Measurements from ENCODE around the gene ATP2B1. TPM values are rescaled to one million over a fixed set of nuclear protein-coding genes. Genes with fewer than 3 reads are reported as not detected.

ATP2B1 gene
- total and polyA plus RNA-seq, 2 of the 13 experiments (the other 11 are each of a cell fraction or from before 2014, with no cell fraction given) = 12.1 to 60.2 TPM

DNA sequence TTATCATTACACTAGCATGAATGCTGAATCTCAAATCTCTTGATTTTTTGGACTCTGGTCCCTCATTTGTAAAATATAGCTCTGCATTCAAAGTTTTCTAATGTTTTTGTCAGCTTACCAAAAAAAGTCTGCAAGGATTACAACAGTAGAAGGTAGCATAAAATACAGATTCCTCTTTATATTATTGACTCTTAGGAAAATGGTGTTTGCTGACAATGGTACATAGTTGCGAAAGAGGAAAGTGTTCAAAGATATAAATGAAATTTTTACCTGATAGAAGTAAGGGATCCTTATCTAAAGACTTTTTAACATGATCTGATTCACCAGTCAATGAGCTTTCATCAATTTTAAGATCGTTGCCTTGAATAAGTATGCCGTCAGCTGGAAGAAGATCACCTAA, 74.1 kb downstream of the ATP2B1 start (continued):
- TF ChIP-seq, protein P1, sequence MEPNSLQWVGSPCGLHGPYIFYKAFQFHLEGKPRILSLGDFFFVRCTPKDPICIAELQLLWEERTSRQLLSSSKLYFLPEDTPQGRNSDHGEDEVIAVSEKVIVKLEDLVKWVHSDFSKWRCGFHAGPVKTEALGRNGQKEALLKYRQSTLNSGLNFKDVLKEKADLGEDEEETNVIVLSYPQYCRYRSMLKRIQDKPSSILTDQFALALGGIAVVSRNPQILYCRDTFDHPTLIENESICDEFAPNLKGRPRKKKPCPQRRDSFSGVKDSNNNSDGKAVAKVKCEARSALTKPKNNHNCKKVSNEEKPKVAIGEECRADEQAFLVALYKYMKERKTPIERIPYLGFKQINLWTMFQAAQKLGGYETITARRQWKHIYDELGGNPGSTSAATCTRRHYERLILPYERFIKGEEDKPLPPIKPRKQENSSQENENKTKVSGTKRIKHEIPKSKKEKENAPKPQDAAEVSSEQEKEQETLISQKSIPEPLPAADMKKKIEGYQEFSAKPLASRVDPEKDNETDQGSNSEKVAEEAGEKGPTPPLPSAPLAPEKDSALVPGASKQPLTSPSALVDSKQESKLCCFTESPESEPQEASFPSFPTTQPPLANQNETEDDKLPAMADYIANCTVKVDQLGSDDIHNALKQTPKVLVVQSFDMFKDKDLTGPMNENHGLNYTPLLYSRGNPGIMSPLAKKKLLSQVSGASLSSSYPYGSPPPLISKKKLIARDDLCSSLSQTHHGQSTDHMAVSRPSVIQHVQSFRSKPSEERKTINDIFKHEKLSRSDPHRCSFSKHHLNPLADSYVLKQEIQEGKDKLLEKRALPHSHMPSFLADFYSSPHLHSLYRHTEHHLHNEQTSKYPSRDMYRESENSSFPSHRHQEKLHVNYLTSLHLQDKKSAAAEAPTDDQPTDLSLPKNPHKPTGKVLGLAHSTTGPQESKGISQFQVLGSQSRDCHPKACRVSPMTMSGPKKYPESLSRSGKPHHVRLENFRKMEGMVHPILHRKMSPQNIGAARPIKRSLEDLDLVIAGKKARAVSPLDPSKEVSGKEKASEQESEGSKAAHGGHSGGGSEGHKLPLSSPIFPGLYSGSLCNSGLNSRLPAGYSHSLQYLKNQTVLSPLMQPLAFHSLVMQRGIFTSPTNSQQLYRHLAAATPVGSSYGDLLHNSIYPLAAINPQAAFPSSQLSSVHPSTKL (CRISPR knock-in tag; IDR thresholded peaks at IDR 0.05) = peak; percentile 48; the same call in 1 of the 2 replicates
- TF ChIP-seq HNF4A (CRISPR knock-in tag; IDR thresholded peaks at IDR 0.05) = peak; percentile 21; the same call in 1 of the 2 replicates
- TF ChIP-seq, protein P2, sequence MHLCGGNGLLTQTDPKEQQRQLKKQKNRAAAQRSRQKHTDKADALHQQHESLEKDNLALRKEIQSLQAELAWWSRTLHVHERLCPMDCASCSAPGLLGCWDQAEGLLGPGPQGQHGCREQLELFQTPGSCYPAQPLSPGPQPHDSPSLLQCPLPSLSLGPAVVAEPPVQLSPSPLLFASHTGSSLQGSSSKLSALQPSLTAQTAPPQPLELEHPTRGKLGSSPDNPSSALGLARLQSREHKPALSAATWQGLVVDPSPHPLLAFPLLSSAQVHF (CRISPR knock-in tag; IDR thresholded peaks at IDR 0.05) = no peak
- TF ChIP-seq ATF7-NPFF (CRISPR knock-in tag; IDR thresholded peaks at IDR 0.05; ENCODE audit: low read depth) = no peak
- no peak for TF ChIP-seq SOX13 (IDR thresholded peaks at IDR 0.05)
- 0 out of 4 replicates have a peak, but pooled peaks of 1 of the 2 experiments have one; percentile 17 for TF ChIP-seq SOX13 (CRISPR knock-in tag; conservative IDR thresholded peaks at IDR 0.05 in 1 of 2, IDR thresholded peaks at IDR 0.05 in 1 of 2)
- peak; percentile 61 for TF ChIP-seq CEBPB (IDR thresholded peaks at IDR 0.05; ENCODE audit: borderline replicate concordance, low read depth, low read length)
- TF ChIP-seq GATAD2A (CRISPR knock-in tag; IDR thresholded peaks at IDR 0.05) = peak; percentile 29; the same call in 1 of the 2 replicates
- TF ChIP-seq HDAC2 (CRISPR knock-in tag; IDR thresholded peaks at IDR 0.05) = no peak
- TF ChIP-seq ZSCAN9 (CRISPR knock-in tag; IDR thresholded peaks at IDR 0.05; ENCODE audit: borderline replicate concordance) = 0 out of 2 replicates have a peak, but pooled peaks have one; percentile 13
- TF ChIP-seq ZNF790 (CRISPR knock-in tag; IDR thresholded peaks at IDR 0.05; ENCODE audit: borderline replicate concordance) = no peak
- TF ChIP-seq, protein P3, sequence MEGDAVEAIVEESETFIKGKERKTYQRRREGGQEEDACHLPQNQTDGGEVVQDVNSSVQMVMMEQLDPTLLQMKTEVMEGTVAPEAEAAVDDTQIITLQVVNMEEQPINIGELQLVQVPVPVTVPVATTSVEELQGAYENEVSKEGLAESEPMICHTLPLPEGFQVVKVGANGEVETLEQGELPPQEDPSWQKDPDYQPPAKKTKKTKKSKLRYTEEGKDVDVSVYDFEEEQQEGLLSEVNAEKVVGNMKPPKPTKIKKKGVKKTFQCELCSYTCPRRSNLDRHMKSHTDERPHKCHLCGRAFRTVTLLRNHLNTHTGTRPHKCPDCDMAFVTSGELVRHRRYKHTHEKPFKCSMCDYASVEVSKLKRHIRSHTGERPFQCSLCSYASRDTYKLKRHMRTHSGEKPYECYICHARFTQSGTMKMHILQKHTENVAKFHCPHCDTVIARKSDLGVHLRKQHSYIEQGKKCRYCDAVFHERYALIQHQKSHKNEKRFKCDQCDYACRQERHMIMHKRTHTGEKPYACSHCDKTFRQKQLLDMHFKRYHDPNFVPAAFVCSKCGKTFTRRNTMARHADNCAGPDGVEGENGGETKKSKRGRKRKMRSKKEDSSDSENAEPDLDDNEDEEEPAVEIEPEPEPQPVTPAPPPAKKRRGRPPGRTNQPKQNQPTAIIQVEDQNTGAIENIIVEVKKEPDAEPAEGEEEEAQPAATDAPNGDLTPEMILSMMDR (CRISPR knock-in tag; IDR thresholded peaks at IDR 0.05) = no peak
- peak; percentile 51 for TF ChIP-seq CEBPG (CRISPR knock-in tag; IDR thresholded peaks at IDR 0.05)
